Ureter (tissue), 1 donor: ENCODE data around the gene PLD3. TPM values are rescaled to one million over a fixed set of nuclear protein-coding genes. Genes with fewer than 3 reads are reported as not detected.

ENCODE experiments used
- DNase-seq: peaks from one replicate; pipeline ENCODE4 v3.0.0-alpha.2; 2020; ENCODE audit warnings: low spot score
- total RNA-seq: library from RNA; stranded (reverse); gene quantifications from one replicate; pipeline ENCODE4 v1.2.4, GENCODE V29; 2023
- donor health status: DM: yes; HTN: yes; CAD: no.

PLD3 gene
- total RNA-seq, 1 donor from 2014 or later = 137 TPM

DNA sequence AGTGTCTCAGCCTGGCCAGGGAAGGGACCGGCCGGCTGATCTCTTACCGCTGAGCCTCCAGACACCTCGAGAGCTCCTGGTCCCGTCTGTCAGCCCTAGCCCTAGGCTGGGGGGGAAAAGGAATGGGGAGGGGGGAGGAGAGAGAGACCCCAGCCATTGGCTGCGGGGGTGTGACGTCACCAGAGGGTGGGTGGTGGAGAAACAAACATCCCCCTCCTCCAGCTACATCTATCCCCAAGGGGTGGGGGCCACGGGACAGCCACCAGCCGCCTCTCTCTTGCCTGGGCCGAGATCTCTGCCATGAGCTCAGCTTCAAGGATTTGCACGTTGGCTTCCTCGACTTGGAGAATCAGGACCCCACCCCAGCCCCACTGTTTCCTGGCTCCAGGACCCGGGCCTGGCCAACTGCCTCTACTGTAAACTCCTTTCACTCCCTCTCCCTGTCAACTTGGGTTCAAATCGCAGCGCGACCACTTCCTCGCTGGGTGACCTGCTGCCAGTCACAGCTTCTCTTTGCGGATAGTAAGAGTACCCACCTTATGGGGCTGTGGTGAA lies 64.9 kb downstream of the PLD3 start, which contains the start of gene PRX:
PRX (minus strand) TSS at position 88 of the 555 bp plus-strand sequence. CDS start 5,446 bp downstream, outside the sequence.
- DNase-seq = no peak

DNA sequence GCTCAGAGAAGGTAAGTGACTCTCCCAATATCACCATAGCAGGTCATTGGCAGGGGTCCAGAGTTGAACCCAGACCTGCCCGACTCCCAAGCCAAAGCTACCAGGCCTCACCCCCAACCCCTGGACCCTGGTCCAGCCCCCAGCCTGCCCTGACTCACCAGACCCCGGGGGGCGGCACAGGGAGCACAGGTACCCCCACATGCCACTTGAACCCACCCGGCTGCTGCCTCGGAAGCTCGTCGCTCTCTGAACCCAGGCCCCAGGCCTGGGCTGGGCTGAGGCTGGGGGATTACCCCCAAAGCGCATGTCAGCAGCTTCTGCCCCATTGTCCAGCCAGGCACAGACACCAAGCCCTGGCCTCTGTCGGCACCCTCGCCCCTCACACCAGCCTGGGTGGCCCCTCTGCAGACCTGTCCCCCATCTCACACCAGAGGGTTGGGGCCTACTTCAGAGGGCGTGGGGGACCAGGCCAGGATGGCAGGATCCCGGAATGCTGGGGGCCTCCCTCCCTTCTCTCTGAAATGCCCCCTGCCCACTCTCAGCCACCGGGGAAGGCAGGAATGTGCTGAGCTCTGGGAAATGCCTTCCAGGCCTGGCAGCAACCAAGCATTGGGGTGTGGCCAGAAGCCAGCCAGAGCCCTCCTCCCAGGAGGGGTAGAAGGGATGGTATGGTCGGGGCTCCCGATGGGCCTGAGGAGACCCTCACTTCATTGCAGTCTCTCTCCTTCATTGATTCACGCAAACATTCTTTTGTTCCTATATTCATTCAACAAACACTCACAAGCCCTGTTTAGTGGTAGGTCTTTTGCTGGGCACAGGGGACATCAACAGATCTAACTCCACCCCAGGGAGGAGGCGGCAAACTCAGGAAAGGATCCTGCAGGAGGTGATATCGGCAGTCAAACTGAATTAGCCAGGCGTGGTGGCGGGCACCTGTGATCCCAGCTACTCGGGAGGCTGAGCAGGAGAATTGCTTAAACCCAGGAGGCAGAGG lies 66.3 kb downstream of the PLD3 start:
- DNase-seq = no peak

GRCh38 chr19:40415768-40416167 lies 67.3 kb downstream of the PLD3 start:
- no peak for DNase-seq

DNA sequence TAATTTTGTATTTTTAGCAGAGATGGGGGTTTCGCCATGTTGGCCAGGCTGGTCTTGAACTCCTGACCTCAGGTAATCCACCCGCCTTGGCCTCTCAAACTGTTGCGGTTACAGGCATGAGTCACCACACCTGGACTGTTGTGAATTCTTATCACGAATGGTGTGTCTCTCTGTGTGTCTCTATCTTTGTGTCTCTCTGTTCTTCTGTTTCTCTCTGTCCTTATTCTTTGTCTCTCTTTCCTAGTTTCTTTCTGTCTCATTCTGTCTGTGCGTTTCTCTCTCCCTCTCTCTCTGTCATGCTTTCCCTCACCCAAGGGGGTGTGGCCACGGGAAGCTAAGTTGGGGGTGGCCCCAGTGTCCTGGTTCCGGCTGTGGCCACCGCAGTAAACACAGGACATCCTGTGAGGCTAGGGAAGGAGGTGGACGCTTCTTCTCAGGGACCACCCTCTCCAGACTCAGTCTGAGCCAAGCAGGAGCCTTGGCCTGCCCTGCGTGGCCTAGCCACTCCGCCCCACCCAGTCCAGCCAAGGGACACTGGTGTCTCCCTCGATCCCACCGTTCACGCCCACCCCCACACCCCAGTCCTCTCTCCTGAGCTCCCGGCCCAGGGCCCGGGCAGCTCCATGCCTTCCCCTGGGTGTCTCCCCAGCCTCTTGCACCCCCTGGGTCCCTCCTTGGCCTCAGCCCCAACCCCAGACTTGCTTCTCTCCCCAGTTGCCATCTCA lies 68.6 kb downstream of the PLD3 start:
- DNase-seq = no peak

DNA sequence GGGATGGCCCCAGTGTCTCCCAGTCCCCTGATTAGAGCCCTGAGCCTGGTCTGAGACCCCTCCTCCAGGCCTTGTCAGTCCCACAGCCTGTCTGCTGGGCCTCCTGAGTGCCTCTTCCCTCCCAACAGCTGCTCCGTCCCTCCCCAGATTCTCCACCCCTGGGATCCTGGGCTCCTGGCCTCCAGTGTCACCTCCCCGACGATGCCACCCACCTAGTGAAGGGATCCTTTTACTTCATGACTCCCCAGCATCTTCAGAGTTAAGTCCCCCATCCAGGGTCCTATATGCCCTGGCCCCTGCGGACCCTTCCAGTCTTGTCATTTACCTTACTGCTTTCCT lies 69.1 kb downstream of the PLD3 start:
- DNase-seq = no peak

GRCh38 chr19:40418040-40418439 lies 69.5 kb downstream of the PLD3 start:
- DNase-seq = no peak

DNA sequence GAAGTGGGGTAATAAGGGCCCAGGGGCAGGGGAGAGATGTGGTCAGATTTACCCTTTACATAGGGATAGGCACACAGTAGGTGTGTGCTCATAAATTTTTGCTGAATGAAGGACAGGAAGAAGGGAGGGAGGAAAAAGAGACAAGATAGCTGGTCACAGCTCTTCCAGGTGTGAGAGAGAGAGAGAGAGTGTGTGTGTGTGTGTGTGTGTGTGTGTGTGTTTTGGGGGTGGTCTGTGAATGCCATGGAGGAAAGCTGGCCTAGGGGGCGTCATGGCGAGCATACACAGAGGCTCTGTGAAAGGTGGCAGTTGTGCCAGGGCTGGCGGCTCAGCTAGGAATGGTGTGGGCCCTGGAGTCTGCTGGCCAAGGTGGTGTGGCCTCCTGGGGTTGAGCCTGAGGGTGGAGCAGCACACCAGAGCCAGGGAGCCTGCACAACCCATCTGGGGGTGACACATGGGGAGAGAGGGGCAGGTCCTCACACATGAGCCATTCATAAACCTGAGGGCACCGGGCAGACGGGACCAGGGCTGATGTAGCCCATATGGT lies 70.6 kb downstream of the PLD3 start:
- DNase-seq = no peak

GRCh38 chr19:40419780-40420179 lies 71.3 kb downstream of the PLD3 start:
- DNase-seq = no peak

DNA sequence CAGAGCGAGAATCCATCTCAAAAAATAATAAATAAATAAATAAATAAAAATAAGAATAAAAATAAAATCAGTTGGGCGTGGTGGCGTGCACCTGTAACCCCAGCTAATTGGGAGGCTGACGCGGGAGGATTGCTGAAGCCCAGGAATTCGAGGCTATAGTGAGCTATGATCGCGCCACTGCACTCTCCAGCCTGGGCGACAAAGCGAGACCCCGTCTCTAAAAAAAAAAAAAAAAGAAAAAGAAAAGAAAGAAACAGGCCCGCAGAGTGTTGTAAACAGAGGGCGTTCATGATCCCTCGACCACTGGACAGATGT lies 71.9 kb downstream of the PLD3 start:
- DNase-seq = no peak

- DNase-seq = peak; percentile 95
Observed at GRCh38 chr19:40420766-40421765, 72.6 kb downstream of the PLD3 start.

DNA sequence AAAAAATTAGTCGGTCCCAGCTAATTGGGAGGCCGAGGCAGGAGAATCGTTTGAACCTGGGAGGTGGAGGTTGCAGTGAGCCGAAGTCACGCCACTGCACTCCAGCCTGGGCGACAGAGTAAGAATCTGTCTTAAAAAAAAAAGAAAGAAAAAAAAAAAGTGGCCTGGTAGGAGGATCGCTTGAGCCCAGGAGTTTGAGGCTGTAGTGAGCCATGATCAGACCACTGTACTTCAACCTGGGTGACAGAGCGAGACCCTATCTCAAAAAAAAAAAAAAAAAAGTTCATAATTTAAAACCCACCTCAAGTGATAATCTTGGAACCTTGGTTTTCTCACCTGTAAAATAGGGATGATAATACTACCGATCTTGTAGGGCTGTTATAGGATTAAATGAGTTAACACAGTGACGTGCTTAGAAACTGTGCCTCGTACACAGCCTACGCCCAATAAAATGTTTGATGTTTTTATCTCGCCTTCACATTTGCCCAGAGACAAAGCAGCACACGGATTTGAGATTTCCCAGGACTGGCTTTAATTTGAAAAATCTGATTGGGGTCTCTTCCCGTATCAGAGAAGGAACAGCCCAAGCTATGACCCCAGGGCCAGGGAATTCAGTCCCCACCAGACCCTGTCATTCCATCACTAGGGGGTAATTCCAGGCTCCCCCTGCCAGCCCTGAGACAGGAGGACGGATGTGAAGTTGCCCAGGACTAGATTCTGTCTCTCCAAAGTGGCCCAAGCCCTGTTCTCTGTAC lies 73.7 kb downstream of the PLD3 start:
- no peak for DNase-seq

DNA sequence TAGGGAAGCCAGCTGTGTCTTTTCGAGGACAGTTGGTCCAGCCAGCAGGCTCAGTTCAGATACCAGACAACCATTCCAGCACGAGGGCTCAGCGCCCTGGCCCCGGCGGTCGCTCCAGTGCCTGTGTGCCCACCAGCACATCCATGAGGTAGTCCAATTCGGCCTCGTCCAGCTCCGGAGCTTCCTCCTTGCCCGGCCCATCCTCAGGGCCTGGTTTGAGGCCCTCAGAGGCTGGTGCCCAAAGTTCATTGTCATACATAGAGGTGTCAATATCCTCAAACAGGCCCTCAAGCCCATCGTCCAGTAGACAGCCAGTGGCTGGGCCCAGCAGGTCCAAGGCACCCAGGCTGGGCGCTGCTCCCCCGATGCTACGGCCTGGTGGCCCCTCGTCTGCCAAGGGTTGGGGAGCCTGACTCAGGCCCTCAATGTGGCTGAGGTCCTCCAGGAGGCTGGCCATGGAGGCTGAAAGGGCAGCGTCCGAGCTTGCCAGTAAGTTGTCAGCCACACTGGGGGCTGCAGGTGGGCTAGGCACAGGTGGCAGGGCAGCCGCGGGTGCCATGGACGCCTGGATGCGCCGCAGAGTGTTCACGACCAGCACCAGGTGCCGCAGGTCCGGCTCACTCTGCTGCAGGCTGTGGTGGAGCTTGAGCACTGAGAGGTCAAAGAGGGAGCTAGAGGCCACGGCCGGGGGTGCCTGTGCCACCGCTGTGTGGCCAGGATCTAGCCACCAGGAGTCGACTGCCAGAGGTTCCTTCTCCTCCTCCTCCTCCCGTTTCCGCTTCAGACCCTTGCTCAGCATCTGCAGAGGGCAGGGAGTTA lies 74.5 kb downstream of the PLD3 start:
- no peak for DNase-seq

DNA sequence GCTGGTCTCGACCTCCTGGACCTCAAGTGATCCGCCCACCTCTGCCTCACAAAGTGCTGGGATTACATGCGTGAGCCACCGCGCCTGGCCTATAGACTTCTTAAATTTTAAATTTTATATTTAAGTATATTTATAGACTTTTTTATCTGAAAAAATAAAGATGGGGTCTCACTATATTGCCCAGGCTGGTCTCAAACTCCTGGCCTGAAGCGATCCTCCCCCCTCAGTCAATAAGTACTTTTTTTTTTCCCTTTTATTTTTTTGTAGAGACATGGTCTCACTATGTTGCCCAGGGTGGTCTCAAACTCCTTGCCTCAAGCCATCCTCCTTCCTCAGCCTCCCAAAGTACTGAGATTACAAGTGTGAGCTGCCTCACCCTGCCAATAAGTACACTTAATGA lies 75.4 kb downstream of the PLD3 start:
- no peak for DNase-seq

GRCh38 chr19:40424637-40425449 lies 76.3 kb downstream of the PLD3 start:
- no peak for DNase-seq

DNA sequence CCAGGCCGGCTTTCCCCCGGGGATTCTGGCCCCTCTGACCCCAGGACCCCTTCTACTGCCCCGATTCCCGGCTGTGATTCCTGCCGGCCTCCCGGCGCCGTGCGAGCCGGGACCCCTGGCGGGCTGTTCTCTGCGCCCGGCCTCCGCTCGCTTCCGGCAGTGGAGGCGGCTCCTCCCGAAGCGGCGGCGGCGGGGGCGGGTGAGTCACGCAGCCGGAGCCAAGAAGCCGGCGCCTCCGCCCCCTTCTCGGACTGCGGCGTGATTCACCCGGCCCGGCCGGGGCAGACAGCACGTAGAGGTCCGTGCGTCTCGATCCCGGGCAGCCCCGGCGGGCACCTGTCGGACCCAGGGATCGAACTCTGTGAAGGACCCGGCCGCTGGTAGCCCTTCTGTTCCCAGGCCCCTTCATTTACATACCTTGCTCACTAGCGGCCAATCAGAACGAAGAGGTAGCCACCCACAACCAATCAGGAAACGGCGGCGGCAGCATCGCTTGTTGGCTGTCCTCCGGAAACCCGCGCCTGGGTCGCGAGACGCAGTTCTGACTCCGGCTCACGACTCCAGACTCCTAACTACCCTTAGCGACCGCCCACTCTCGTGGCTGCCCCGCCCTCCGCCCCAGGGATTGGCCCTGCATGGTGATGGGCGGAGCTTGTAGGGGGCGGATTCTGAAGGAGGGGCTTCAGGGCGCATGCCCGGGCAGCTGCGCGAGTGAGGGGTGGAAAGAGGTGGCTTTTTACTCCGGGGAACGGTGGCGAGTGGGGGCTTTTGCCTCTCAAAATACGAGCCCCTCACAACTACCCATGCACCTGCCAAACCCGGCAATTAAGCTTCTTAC lies 77.2 kb downstream of the PLD3 start, which contains the start of gene SERTAD1:
SERTAD1 (minus strand) TSS at position 543 of the 838 bp plus-strand sequence. CDS start 2,446 bp downstream, outside the sequence.
- DNase-seq = peak; percentile 100
